Femur (tissue), 1 donor: Measurements from ENCODE around the gene KIFC3.

Experiments used
- DNase-seq: peaks from one replicate; pipeline ENCODE4 v3.0.0-alpha.2; 2017

KIFC3 gene

GRCh38 chr16:57709663-57710062 lies 92.6 kb downstream of the KIFC3 start:
- DNase-seq, result no peak
